Progenitor cell of endocrine pancreas (in vitro differentiated cells): ENCODE measurements around the gene CCDC116. TPM values are rescaled to one million over a fixed set of nuclear protein-coding genes. Genes with fewer than 3 reads are reported as not detected.
"Not testable (repeated sequence)": the region's sequence is repeated elsewhere in the genome, so short reads cannot be mapped to it uniquely, and the experiment has no call there.

Experiments used
- DNase-seq: peaks from one replicate; pipeline ENCODE4 v3.0.0; 2021; ENCODE audit warnings: low spot score; ENCODE audit not compliant: unreplicated experiment
- H3K27ac Mint-ChIP-seq: 2 replicates; pipeline ENCODE4 v1.8.0; 2021; ENCODE audit warnings: mild to moderate bottlenecking, moderate library complexity, mixed read lengths
- H3K27me3 Mint-ChIP-seq: 2 replicates; pipeline ENCODE4 v1.8.0; 2021; ENCODE audit warnings: mixed read lengths
- H3K36me3 Mint-ChIP-seq: 2 replicates; pipeline ENCODE4 v1.8.0; 2022; ENCODE audit warnings: mixed read lengths; ENCODE audit not compliant: insufficient read depth
- H3K4me1 Mint-ChIP-seq: 2 replicates; pipeline ENCODE4 v1.8.0; 2021; ENCODE audit warnings: low read depth, mixed read lengths
- H3K4me3 Mint-ChIP-seq: 2 replicates; pipeline ENCODE4 v1.8.0; 2021; ENCODE audit warnings: low read depth, mild to moderate bottlenecking, moderate library complexity, mixed read lengths
- H3K9me3 Mint-ChIP-seq: 2 replicates; pipeline ENCODE4 v1.8.0; 2021; ENCODE audit warnings: low read depth, mixed read lengths
- total RNA-seq: library from RNA; stranded (reverse); gene quantifications from 2 replicates; pipeline ENCODE4 v1.2.1, GENCODE V29; 2021
- TF ChIP-seq, protein P1 (sequence below): fragments of 200-600 bp; sonication (generic); IDR thresholded peaks from one replicate; pipeline ENCODE4 v1.5.0; 2021; ENCODE audit warnings: antibody characterized with exemption, mild to moderate bottlenecking; ENCODE audit not compliant: unreplicated experiment

The CCDC116 gene
- total RNA-seq, 1 donor from 2014 or later, result 1.3 TPM

DNA sequence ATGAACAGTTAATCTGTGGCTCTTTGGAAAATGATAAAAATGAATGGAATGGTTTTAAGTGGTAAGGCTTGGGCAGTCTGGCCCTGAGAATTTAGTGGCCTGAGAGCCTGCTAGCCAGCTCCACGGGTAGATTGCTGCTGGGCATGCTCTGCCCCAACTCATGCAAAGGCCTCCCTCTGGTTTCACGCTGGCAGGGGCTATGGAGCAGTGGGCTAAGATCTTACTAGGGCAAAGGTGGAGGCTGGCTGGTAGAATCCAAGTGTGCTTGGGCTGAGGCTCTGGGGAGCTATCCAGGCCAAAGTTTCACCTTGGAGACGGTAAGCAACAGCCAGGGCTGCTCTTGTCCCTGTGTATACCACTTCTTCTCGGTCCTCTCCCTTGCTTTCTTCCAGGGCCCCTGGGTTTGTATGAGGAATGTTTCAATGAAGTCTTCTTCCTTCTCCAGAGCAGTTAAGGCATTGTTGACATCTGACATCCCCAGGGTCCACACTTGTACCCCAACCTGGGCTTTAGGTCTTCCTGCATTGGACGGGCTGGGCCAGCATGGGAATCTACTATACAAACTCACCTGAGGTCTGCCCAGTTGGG lies 37.6 kb upstream of the CCDC116 start:
- Mint-ChIP-seq H3K36me3 (peaks cover 19% of the 10 kb centered on the region), H3K9me3 (no peaks in the 10 kb centered on the region), H3K27ac (peak overlapping the region; percentile 77), H3K4me3 (no peak overlapping the region), H3K4me1 (peaks cover 8% of the 10 kb centered on the region), H3K27me3 (no peaks in the 10 kb centered on the region)
- TF ChIP-seq, protein P1, sequence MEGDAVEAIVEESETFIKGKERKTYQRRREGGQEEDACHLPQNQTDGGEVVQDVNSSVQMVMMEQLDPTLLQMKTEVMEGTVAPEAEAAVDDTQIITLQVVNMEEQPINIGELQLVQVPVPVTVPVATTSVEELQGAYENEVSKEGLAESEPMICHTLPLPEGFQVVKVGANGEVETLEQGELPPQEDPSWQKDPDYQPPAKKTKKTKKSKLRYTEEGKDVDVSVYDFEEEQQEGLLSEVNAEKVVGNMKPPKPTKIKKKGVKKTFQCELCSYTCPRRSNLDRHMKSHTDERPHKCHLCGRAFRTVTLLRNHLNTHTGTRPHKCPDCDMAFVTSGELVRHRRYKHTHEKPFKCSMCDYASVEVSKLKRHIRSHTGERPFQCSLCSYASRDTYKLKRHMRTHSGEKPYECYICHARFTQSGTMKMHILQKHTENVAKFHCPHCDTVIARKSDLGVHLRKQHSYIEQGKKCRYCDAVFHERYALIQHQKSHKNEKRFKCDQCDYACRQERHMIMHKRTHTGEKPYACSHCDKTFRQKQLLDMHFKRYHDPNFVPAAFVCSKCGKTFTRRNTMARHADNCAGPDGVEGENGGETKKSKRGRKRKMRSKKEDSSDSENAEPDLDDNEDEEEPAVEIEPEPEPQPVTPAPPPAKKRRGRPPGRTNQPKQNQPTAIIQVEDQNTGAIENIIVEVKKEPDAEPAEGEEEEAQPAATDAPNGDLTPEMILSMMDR, result no peak
- no peak for DNase-seq

DNA sequence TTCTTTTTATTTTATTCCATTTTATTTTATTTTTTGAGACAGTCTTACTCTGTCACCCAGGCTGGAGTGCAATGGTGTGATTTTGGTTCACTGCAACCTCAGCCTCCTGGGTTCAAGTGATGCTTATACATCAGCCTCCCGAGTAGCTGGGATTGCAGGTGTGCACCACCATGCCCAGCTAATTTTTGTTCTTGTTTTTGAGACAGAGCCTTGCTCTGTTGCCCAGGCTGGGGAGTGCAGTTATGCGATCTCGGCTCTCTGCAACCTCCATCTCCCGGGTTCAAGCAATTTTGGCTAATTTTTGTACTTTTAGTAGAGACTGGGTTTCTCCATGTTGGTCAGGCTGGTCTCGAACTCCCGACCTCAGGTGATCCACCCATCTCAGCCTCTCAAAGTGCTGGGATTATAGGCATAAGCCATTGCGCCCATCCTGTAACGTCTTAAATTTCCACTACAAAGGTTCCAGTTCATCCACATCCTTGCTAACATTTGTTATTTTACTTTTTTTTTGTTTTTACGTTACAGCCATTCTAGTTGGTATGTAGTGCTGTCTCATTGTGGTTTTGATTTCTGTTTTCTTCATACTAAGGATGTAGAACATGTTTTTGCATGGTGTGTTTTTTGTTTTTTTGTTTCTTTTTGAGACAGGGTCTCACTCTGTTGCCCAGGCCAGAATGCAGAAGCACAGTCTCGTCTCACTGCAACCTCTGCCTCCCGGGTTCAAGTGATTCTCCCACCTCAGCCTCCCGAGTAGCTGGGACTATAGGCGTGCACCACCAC lies 36.0 kb upstream of the CCDC116 start:
- H3K9me3 Mint-ChIP-seq, H3K27me3 Mint-ChIP-seq, H3K27ac Mint-ChIP-seq, H3K4me3 Mint-ChIP-seq, DNase-seq: not testable (repeated sequence)
- peaks cover 19% of the 10 kb centered on the region for H3K36me3 Mint-ChIP-seq
- H3K4me1 Mint-ChIP-seq, result peaks cover 10% of the 10 kb centered on the region

DNA sequence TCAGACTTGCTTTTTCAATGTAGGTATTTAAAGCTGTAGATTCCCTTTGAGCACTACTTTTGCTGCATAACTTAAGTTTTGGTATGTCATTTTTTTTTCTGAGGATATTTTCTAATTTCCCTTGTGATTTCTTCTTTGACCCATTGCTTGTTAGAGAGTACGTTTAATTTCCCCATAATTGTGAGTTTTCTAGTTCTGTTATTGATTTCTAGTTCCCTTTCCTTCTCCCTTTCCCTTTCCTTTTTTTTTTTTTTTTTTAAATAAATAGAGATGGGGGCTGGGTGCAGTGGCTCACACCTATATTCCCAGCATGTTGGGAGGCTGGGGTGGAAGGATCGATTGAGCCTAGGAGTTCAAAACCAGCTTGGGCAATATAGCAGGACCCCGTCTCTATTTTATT lies 34.3 kb upstream of the CCDC116 start:
- H3K27me3 Mint-ChIP-seq, result no peaks in the 10 kb centered on the region
- H3K4me3 Mint-ChIP-seq, result no peak overlapping the region
- peaks cover 18% of the 10 kb centered on the region for H3K36me3 Mint-ChIP-seq
- DNase-seq, result no peak
- no peak overlapping the region for H3K27ac Mint-ChIP-seq
- TF ChIP-seq, protein P1, result no peak
- H3K9me3 Mint-ChIP-seq, result no peaks in the 10 kb centered on the region
- H3K4me1 Mint-ChIP-seq, result peaks cover 10% of the 10 kb centered on the region

DNA sequence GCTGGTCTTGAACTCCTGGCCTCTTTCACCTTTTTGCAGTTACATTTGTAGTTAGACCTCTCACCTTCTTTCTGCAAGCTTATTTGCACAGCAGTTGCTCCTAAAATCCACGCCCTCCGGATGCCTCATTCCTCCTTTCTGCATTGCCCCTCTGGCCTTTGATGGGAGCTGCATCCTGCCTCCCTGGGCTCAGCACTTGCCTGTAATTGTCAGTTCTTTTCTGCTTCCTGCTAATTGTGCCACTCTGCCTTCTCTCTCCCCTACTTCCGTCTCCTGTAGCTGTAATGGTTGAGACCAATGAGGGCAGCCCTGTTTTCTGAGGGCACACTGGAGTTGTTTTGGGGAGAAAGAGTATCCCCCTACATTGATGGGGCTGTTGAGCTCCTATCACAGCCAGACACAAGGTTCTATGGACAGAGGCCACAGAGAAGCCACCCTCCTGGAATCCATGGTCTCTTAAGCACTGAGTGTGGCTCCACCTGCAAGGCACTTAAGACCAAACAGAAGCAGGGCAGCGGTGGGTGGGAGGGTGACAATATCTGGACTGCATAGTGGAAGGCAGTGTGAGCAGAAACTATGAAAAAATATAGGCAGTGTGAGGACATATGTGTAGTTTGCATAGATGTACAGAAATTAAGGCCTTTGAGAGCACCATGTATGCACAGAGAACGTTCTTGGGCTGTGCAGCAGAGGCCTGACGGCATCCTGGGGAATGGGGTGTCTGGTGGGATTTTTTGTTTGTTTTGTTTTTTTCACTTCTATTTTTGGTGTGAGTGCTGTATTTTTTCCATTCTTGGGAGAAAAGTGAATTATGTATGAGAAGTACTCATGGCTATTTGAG lies 33.3 kb upstream of the CCDC116 start:
- Mint-ChIP-seq H3K4me1 (peaks cover 10% of the 10 kb centered on the region), H3K27me3 (no peaks in the 10 kb centered on the region), H3K27ac (peak overlapping the region; percentile 75), H3K9me3 (no peaks in the 10 kb centered on the region), H3K4me3 (no peak overlapping the region), H3K36me3 (peaks cover 13% of the 10 kb centered on the region)
- DNase-seq, result no peak
- TF ChIP-seq, protein P1, result no peak

DNA sequence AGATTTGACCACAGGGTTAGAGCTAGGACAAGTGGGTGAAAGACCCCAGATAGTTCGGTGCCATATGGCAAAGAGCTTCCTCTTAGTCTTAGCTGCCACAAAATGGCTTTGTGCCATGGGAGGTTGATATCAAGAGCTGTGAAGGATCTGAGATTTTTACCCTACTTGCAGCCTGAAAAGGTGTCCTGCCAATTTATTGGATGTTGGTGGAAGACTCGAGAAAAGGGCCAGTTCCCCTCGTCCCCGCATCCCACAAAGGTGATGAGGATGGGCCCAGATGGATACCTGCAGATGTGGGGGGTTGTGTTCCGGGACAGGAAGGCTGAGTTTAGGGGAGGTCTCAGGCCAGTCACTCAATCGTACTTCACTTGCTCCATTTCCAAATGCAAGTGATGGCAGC lies 30.0 kb upstream of the CCDC116 start:
- Mint-ChIP-seq H3K4me1 (peaks cover 10% of the 10 kb centered on the region), H3K27me3 (no peaks in the 10 kb centered on the region), H3K36me3 (peaks cover 2% of the 10 kb centered on the region), H3K9me3 (no peaks in the 10 kb centered on the region), H3K27ac (peak overlapping the region; percentile 46), H3K4me3 (no peak overlapping the region)
- DNase-seq, result no peak
- TF ChIP-seq, protein P1, result no peak
